A549 (cell line): Measurements from ENCODE around the gene ZNF280A. TPM values are rescaled to one million over a fixed set of nuclear protein-coding genes. Genes with fewer than 3 reads are reported as not detected.

ENCODE experiments used
- ATAC-seq, 2 experiments: fragments of 200-7000 bp in 1 of 2; fragments of >200 bp in 1 of 2; cut with Nextera tagmentation in 1 of 2; cut with Tn5 transposase in 1 of 2; 3 replicates each; pipeline versions ENCODE4 v1.8.0 to v1.9.1; 2018 to 2020; ENCODE audit warnings: mild to moderate bottlenecking in 1 of 2, moderate library complexity in 1 of 2
- CTCF ChIA-PET: fragments of 300-600 bp; sonication (Branson Sonifier 250); formaldehyde crosslinking; extraction: SDS; loops from one replicate; lab custom pipeline; 2021; ENCODE audit warnings: antibody characterized with exemption, inconsistent platforms; lab: Yijun Ruan, JAX
- POLR2A ChIA-PET: fragments of 350-600 bp; formaldehyde crosslinking; extraction: SDS; loops from one replicate; lab custom pipeline; 2021; ENCODE audit warnings: antibody characterized with exemption, inconsistent platforms; lab: Yijun Ruan, JAX
- DNase-seq, 2 experiments: peaks; one replicate each; pipeline versions ENCODE4 v3.0.0 to v3.0.0-alpha.2; 2011 to 2016; ENCODE audit warnings: low read depth in 1 of 2, low spot score in 1 of 2
- FAIRE-seq: peaks from 2 replicates; lab custom pipeline; 2011; peaks lifted over from hg19 to GRCh38; lab: Jason Lieb, UNC
- H3K27ac ChIP-seq, 2 experiments: fragments of >200 bp; sonication (Bioruptor Twin); formaldehyde crosslinking; 3 replicates each; pipeline ENCODE4 v1.5.1; 2016 to 2017
- H3K4me1 ChIP-seq: fragments of >200 bp; sonication (Bioruptor Twin); formaldehyde crosslinking; 3 replicates; pipeline ENCODE4 v1.6.1; 2016
- H3K4me2 ChIP-seq: fragments of >200 bp; sonication (Bioruptor Twin); formaldehyde crosslinking; 3 replicates; pipeline ENCODE4 v1.6.1; 2016
- H3K4me3 ChIP-seq: fragments of >200 bp; sonication (Bioruptor Twin); formaldehyde crosslinking; 3 replicates; pipeline ENCODE4 v1.5.1; 2016
- H3K9me3 ChIP-seq: fragments of >200 bp; sonication (Bioruptor Twin); formaldehyde crosslinking; 3 replicates; pipeline ENCODE4 v1.6.1; 2016
- BCL3 ChIP-seq: fragments of >200 bp; sonication (Bioruptor Twin); formaldehyde crosslinking; IDR thresholded peaks from 3 replicates; pipeline ENCODE4 v1.6.1; 2016
- BHLHE40 ChIP-seq: IDR thresholded peaks from 2 replicates; pipeline ENCODE4 v1.6.1; 2012; ENCODE audit warnings: low read depth, low read length, inconsistent platforms
- CBX8 ChIP-seq: fragments of 200-600 bp; sonication (generic); IDR thresholded peaks from 2 replicates; pipeline ENCODE4 v1.6.1; 2016
- CEBPB ChIP-seq, 2 experiments: fragments of >200 bp in 1 of 2; sonication (Bioruptor Twin) in 1 of 2; formaldehyde crosslinking in 1 of 2; IDR thresholded peaks; 2 replicates each; pipeline ENCODE4 v1.6.1; 2012 to 2016
- CHD4 ChIP-seq: fragments of 200-600 bp; sonication (generic); IDR thresholded peaks from 2 replicates; pipeline ENCODE4 v1.6.1; 2016; ENCODE audit warnings: antibody characterized with exemption, mild to moderate bottlenecking, borderline replicate concordance
- EHMT2 ChIP-seq: fragments of 200-600 bp; sonication (generic); IDR thresholded peaks from 2 replicates; pipeline ENCODE4 v1.6.1; 2016; ENCODE audit warnings: antibody characterized with exemption, low read depth, mild to moderate bottlenecking, moderate library complexity
- ELK1 ChIP-seq: fragments of 150-350 bp; IDR thresholded peaks from 2 replicates; pipeline ENCODE4 v1.6.1; 2014; ENCODE audit warnings: low read depth, mild to moderate bottlenecking, low read length
- ESRRA ChIP-seq: fragments of 150-350 bp; IDR thresholded peaks from 2 replicates; pipeline ENCODE4 v1.6.1; 2014; ENCODE audit warnings: mild to moderate bottlenecking, low read length, borderline replicate concordance
- FOSB ChIP-seq: fragments of 250-450 bp; sonication (Bioruptor Pico); IDR thresholded peaks from 2 replicates; pipeline ENCODE4 v1.5.0; 2020; ENCODE audit warnings: mild to moderate bottlenecking, moderate library complexity
- FOXS1 ChIP-seq: fragments of 250-450 bp; sonication (Bioruptor Pico); IDR thresholded peaks from 2 replicates; pipeline ENCODE4 v1.5.0; 2020; ENCODE audit warnings: mild to moderate bottlenecking, moderate library complexity
- HDAC2 ChIP-seq: fragments of 200-600 bp; sonication (generic); IDR thresholded peaks from 2 replicates; pipeline ENCODE4 v1.6.1; 2016
- JUNB ChIP-seq: fragments of >200 bp; sonication (Bioruptor Twin); formaldehyde crosslinking; IDR thresholded peaks from 2 replicates; pipeline ENCODE4 v1.6.1; 2016
- NFE2L2 ChIP-seq: fragments of 150-350 bp; conservative IDR thresholded peaks from 2 replicates; pipeline ENCODE4 v1.6.1; 2014; ENCODE audit warnings: low read length
- NPAS2 ChIP-seq: fragments of 250-450 bp; sonication (Bioruptor Pico); IDR thresholded peaks from 2 replicates; pipeline ENCODE4 v1.8.0; 2022; ENCODE audit warnings: mild to moderate bottlenecking, moderate library complexity, borderline replicate concordance
- REST ChIP-seq: fragments of 200-600 bp; sonication (generic); IDR thresholded peaks from 2 replicates; pipeline ENCODE4 v1.6.1; 2016; ENCODE audit warnings: antibody characterized with exemption, mild to moderate bottlenecking, moderate library complexity
- SREBF2 ChIP-seq: fragments of 450-650 bp; IDR thresholded peaks from 2 replicates; pipeline ENCODE4 v1.6.1; 2014; ENCODE audit warnings: mild to moderate bottlenecking, moderate library complexity
- TP53 ChIP-seq: fragments of 250-450 bp; sonication (Bioruptor Pico); IDR thresholded peaks from 2 replicates; pipeline ENCODE4 v1.5.0; 2021; ENCODE audit warnings: mild to moderate bottlenecking, moderate library complexity
- ZFP36 ChIP-seq: fragments of 450-650 bp; IDR thresholded peaks from 2 replicates; pipeline ENCODE4 v1.6.1; 2014; ENCODE audit warnings: borderline replicate concordance; ENCODE audit not compliant: partially characterized antibody
- WGBS: methylation state at CpG from one replicate; pipeline ENCODE4 v1.1.6; 2017; ENCODE audit errors: missing lambda C conversion rate; 5-methylcytosine and 5-hydroxymethylcytosine counted together
- polyA plus RNA-seq, 4 experiments: library from polyadenylated mRNA; depleted of rRNA in 3 of 4; stranded (reverse); fragments of >200 nt; fragmentation: RNase III in 1 of 4; extraction: RNeasy Plus Mini Kit Qiagen cat#74134 plus additional on column Dnase treatment in 1 of 4; gene quantifications; 2 replicates in 3 of 4; 3 replicates in 1 of 4; pipeline ENCODE4 v1.2.3, GENCODE V29; 2011 to 2017

The ZNF280A gene
- polyA plus RNA-seq, 2 of the 4 experiments (the other 2 are of a cell fraction), result 2.0 to 3.0 TPM

GRCh38 chr22:22550789-22551434 lies 30.8 kb upstream of the ZNF280A start:
- 96% methylated on average over 4 of the region's 8 CpGs for WGBS
- ChIA-PET POLR2A (no interaction called here), CTCF (interaction anchor here (1.4 to 1.9 kb wide), 2 partner anchors 8 to 9 kb away, joined by 4 to 7 read pairs; partner anchors contain the start of gene PRAME)
- Histone ChIP-seq H3K4me1 (peaks cover 27% of the 10 kb centered on the region; the same call in 2 of the 3 replicates), H3K4me2 (no peak overlapping the region), H3K4me3 (no peak overlapping the region), H3K27ac (no peak overlapping the region), H3K9me3 (no peaks in the 10 kb centered on the region)
- no peak for TF ChIP-seq CBX8
- no peak for TF ChIP-seq BHLHE40
- no peak for TF ChIP-seq JUNB
- TF ChIP-seq TP53 (CRISPR knock-in tag), result no peak
- ATAC-seq (no peak), DNase-seq (no peak), FAIRE-seq (no peak)

- ATAC-seq (no peak), DNase-seq (no peak), FAIRE-seq (no peak)
- TF ChIP-seq CHD4, result no peak
- no peak for TF ChIP-seq NFE2L2
- TF ChIP-seq FOXS1 (CRISPR knock-in tag), result no peak
- no peak for TF ChIP-seq HDAC2
- Histone ChIP-seq H3K4me2 (no peak overlapping the region), H3K9me3 (no peaks in the 10 kb centered on the region), H3K27ac (no peak overlapping the region), H3K4me3 (no peak overlapping the region), H3K4me1 (peaks cover 7% of the 10 kb centered on the region; the same call in 1 of the 3 replicates)
- 78% methylated on average over 1 of the region's 1 CpG for WGBS
- ChIA-PET CTCF (interaction anchor here (1.0 kb wide), 1 partner anchor 10 kb away, joined by 3 read pairs; the partner anchor contains the start of gene PRAME), POLR2A (interaction anchor here (2.1 kb wide), 1 partner anchor 29 kb away, joined by 9 read pairs; the partner anchor contains the start of gene ZNF280A)
These were observed 28.8 kb upstream of the ZNF280A start for GRCh38 chr22:22548910-22549309.

- Histone ChIP-seq H3K9me3 (no peaks in the 10 kb centered on the region), H3K4me1 (peaks cover 1% of the 10 kb centered on the region; the same call in 1 of the 3 replicates), H3K4me2 (no peak overlapping the region), H3K4me3 (no peak overlapping the region), H3K27ac (no peak overlapping the region)
- 96% methylated on average over 3 of the region's 9 CpGs for WGBS
- FAIRE-seq (no peak), DNase-seq (no peak), ATAC-seq (no peak)
- ChIA-PET CTCF (interaction anchor here (1.0 kb wide), 1 partner anchor 15 kb away, joined by 4 read pairs; no protein-coding TSS in a partner anchor), POLR2A (interaction anchor here (2.1 kb wide), 1 partner anchor 28 kb away, joined by 9 read pairs; the partner anchor contains the start of gene ZNF280A)
- TF ChIP-seq FOSB (CRISPR knock-in tag) (no peak), BCL3 (no peak), ESRRA (no peak)
These were observed 28.2 kb upstream of the ZNF280A start for GRCh38 chr22:22548317-22548716.

GRCh38 chr22:22547692-22548300 lies 27.7 kb upstream of the ZNF280A start:
- ATAC-seq, result no peak
- WGBS, result 100% methylated on average over 2 of the region's 3 CpGs
- POLR2A ChIA-PET, result interaction anchor here (2.1 kb wide), 1 partner anchor 28 kb away, joined by 9 read pairs; the partner anchor contains the start of gene ZNF280A
- TF ChIP-seq ELK1 (no peak), NPAS2 (no peak), EHMT2 (no peak), ZFP36 (no peak), SREBF2 (no peak), REST (no peak), CEBPB (IDR thresholded peaks at IDR 0.05) (no peak)
- DNase-seq, result no peak
- no peaks in the 10 kb centered on the region for H3K9me3 ChIP-seq
- no peak overlapping the region for H3K4me2 ChIP-seq
- H3K4me3 ChIP-seq, result no peak overlapping the region
- no peak for FAIRE-seq
- H3K27ac ChIP-seq, result no peak overlapping the region
- CTCF ChIA-PET, result interaction anchor here (1.0 kb wide), 1 partner anchor 14 kb away, joined by 4 read pairs; no protein-coding TSS in a partner anchor
- H3K4me1 ChIP-seq, result no peaks in the 10 kb centered on the region
